GM20431 (cell line): ENCODE data around the gene STIP1.
"Not testable (repeated sequence)": the region's sequence is repeated elsewhere in the genome, so short reads cannot be mapped to it uniquely, and the experiment has no call there.

Source experiments
- in situ Hi-C: fragments of 300-500 bp; cut with MseI, MboI; formaldehyde crosslinking; loops from one replicate; pipeline ENCODE4 v1.15.0; 2020; ENCODE audit warnings: low sequenced_read_pairs; ENCODE audit not compliant: unreplicated experiment

STIP1 gene

GRCh38 chr11:64246621-64246870 is 60.6 kb downstream of the STIP1 start:
- in situ Hi-C loops: not testable (repeated sequence)

GRCh38 chr11:64246871-64247728 is 61.1 kb downstream of the STIP1 start, which contains the start of gene PPP1R14B:
PPP1R14B (minus strand) TSS chr11:64246943; CDS start chr11:64246673, 270 bp downstream.
- in situ Hi-C loops: no loop called here

GRCh38 chr11:64247729-64248531 is 62.0 kb downstream of the STIP1 start:
- in situ Hi-C loops: no loop called here

GRCh38 chr11:64248578-64248977 is 62.6 kb downstream of the STIP1 start:
- in situ Hi-C loops: no loop called here

- in situ Hi-C loops: no loop called here
Measured at GRCh38 chr11:64249038-64249437, 63.1 kb downstream of the STIP1 start.

GRCh38 chr11:64249563-64250414 is 63.8 kb downstream of the STIP1 start:
- in situ Hi-C loops: no loop called here

- in situ Hi-C loops: no loop called here
Measured at GRCh38 chr11:64250415-64251015, 64.5 kb downstream of the STIP1 start.

GRCh38 chr11:64251016-64251752 is 65.2 kb downstream of the STIP1 start, which contains the start of gene PLCB3:
PLCB3 (plus strand) TSS chr11:64251530; CDS start chr11:64251650, 120 bp downstream.
- in situ Hi-C loops: no loop called here

GRCh38 chr11:64251753-64252002 is 65.7 kb downstream of the STIP1 start:
- in situ Hi-C loops: no loop called here

- in situ Hi-C loops: no loop called here
Measured at GRCh38 chr11:64252003-64252872, 66.3 kb downstream of the STIP1 start.

- in situ Hi-C loops: no loop called here
Measured at GRCh38 chr11:64253043-64253442, 67.1 kb downstream of the STIP1 start.

GRCh38 chr11:64253481-64253880 is 67.5 kb downstream of the STIP1 start:
- in situ Hi-C loops: no loop called here
